Measurements from ENCODE around the gene NUCKS1. TPM values are rescaled to one million over a fixed set of nuclear protein-coding genes. Genes with fewer than 3 reads are reported as not detected.
"Not testable (repeated sequence)": the region's sequence is repeated elsewhere in the genome, so short reads cannot be mapped to it uniquely, and the experiment has no call there.

The NUCKS1 gene
- total RNA-seq, 4 donors from 2014 or later, result 48.7 to 73.0 (median 60.3) TPM

DNA sequence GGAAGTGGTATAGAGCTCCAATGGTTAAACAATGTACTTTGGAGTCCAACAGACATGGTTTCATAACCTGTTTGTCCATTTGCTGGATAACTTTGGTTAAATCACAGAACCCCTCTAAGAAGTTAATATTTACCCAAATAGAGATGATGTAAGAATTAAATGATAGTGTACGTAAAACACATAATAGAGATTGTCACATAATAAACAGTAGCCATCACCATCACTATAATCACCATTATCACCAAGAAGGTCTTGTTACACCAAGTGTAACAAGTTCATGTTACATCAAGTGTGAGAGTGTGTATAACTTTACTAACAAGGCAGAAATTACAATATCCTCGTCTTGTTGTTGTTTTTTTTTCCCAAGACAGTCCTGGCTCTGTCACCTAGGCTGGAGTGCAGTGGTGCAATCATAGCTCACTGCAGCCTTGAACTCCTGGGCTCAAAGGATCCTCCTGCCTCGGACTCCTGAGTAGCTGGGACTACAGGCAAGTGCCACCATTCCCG, 23.3 kb downstream of the NUCKS1 start:
- no peak for DNase-seq (ENCODE audit: low spot score in 2 of 2)
- H3K27me3 ChIP-seq, result no peaks in the 10 kb centered on the region
- H3K27ac ChIP-seq, result no peak overlapping the region
- H3K4me1 ChIP-seq, result no peaks in the 10 kb centered on the region
- no peaks in the 10 kb centered on the region for H3K9me3 ChIP-seq
- TF ChIP-seq, protein P1, sequence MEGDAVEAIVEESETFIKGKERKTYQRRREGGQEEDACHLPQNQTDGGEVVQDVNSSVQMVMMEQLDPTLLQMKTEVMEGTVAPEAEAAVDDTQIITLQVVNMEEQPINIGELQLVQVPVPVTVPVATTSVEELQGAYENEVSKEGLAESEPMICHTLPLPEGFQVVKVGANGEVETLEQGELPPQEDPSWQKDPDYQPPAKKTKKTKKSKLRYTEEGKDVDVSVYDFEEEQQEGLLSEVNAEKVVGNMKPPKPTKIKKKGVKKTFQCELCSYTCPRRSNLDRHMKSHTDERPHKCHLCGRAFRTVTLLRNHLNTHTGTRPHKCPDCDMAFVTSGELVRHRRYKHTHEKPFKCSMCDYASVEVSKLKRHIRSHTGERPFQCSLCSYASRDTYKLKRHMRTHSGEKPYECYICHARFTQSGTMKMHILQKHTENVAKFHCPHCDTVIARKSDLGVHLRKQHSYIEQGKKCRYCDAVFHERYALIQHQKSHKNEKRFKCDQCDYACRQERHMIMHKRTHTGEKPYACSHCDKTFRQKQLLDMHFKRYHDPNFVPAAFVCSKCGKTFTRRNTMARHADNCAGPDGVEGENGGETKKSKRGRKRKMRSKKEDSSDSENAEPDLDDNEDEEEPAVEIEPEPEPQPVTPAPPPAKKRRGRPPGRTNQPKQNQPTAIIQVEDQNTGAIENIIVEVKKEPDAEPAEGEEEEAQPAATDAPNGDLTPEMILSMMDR (IDR thresholded peaks at IDR 0.05), result no peak
- TF ChIP-seq POLR2AphosphoS5 (IDR thresholded peaks at IDR 0.05) (no peak), EP300 (IDR thresholded peaks at IDR 0.05) (no peak), POLR2A (IDR thresholded peaks at IDR 0.05) (no peak)
- no peak overlapping the region for H3K4me3 ChIP-seq
- WGBS, result 86% methylated on average over 4 of the region's 4 CpGs
- H3K36me3 ChIP-seq, result peaks cover 58% of the 10 kb centered on the region

DNA sequence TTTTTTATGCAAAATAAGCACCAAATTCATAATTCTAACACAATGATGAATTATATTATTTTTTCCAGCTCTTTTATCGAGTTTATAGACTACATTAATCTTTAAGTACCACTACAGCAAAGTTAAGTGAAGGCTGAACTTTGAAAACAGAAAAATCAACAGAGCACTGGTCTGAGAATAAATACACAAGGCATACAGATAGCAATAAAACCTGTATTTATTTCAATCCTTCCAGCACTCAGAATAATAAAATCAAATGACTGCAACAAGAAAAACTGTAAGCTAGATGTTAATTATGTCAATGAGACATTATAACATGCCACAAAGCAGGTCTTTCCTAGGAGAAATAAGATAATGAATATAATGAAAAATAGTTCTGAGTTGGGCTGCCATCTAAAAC, 24.5 kb downstream of the NUCKS1 start:
- Histone ChIP-seq H3K36me3 (peaks cover 66% of the 10 kb centered on the region), H3K27ac (no peak overlapping the region), H3K27me3 (no peaks in the 10 kb centered on the region), H3K4me3 (no peak overlapping the region), H3K4me1 (no peaks in the 10 kb centered on the region), H3K9me3 (no peaks in the 10 kb centered on the region)
- DNase-seq (ENCODE audit: low spot score in 2 of 2), result no peak
- TF ChIP-seq EP300 (IDR thresholded peaks at IDR 0.05) (no peak), POLR2AphosphoS5 (IDR thresholded peaks at IDR 0.05) (no peak), POLR2A (IDR thresholded peaks at IDR 0.05) (no peak)
- TF ChIP-seq, protein P1 (IDR thresholded peaks at IDR 0.05), result no peak
- 95% methylated on average over 1 of the region's 1 CpG for WGBS

DNA sequence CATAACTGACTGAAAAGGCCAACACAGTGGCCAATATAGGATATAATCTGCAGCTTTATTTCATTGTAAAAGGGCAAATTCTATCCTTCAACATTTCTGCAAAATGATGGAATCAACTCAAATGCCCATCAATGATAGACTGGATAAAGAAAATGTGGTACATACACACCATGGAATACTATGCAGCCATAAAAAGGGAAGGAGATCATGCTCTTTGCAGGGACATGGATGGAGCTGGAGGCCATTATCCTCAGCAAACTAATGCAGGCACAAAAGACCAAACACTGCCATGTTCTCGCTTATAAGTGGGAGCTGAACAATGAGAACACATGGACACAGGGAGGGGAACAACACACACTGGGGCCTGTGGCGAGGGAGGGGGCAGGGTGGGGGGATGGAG, 29.2 kb downstream of the NUCKS1 start:
- peaks cover 84% of the 10 kb centered on the region for H3K36me3 ChIP-seq
- not testable (repeated sequence) for H3K4me3 ChIP-seq; H3K9me3 ChIP-seq; DNase-seq (ENCODE audit: low spot score in 2 of 2); H3K27ac ChIP-seq; H3K4me1 ChIP-seq; H3K27me3 ChIP-seq
- 48% methylated on average over 2 of the region's 2 CpGs for WGBS

DNA sequence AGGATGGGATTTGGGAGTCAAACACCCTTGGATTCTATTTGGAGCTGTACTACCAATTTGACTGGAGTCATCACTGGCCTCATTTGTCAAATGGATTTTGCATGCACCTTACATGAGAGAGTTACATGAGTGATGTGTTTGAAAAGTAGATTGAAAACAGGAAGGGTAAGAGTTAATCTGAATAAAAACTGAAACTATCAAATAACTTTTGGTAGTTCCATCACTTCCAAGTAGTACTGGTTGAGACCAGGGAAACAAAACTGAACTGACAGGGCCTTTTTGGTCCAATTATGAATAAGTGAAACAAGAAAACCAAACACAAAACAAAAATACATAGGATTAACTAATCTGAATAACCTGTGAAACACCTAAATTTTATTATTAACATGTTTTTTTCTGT, 30.2 kb downstream of the NUCKS1 start:
- no peaks in the 10 kb centered on the region for H3K9me3 ChIP-seq
- no peaks in the 10 kb centered on the region for H3K27me3 ChIP-seq
- H3K4me1 ChIP-seq, result no peaks in the 10 kb centered on the region
- no peak for DNase-seq (ENCODE audit: low spot score in 2 of 2)
- H3K4me3 ChIP-seq, result no peak overlapping the region
- TF ChIP-seq EP300 (IDR thresholded peaks at IDR 0.05) (no peak), POLR2A (IDR thresholded peaks at IDR 0.05) (no peak)
- TF ChIP-seq, protein P1 (IDR thresholded peaks at IDR 0.05), result no peak
- peaks cover 88% of the 10 kb centered on the region for H3K36me3 ChIP-seq
- no peak overlapping the region for H3K27ac ChIP-seq

DNA sequence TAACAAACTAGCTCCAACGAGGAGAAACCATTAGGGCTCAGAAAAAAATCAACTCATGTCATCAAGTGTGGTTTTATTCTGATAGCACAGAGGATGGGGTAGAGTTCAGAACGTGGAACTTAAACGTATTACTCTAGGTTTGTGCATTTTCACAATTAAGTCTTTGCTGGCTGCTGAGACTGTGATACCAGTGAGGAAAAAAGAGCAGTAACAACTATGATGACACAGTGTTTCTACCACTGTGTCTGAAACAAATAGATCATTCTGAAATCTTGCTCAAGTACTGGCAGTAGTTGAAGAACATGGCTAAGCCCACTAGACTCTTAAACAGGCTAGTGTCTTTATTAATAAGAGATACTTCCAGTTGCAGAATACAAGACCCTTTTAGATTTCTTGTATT, 31.0 kb downstream of the NUCKS1 start:
- Histone ChIP-seq H3K27me3 (no peaks in the 10 kb centered on the region), H3K27ac (no peak overlapping the region), H3K4me1 (peaks cover 5% of the 10 kb centered on the region), H3K36me3 (peaks cover 83% of the 10 kb centered on the region), H3K4me3 (no peak overlapping the region), H3K9me3 (no peaks in the 10 kb centered on the region)
- WGBS, result 73% methylated on average over 3 of the region's 3 CpGs
- TF ChIP-seq POLR2AphosphoS5 (IDR thresholded peaks at IDR 0.05), result no peak
- TF ChIP-seq, protein P1 (IDR thresholded peaks at IDR 0.05), result no peak
- no peak for TF ChIP-seq POLR2A (IDR thresholded peaks at IDR 0.05)
- no peak for TF ChIP-seq EP300 (IDR thresholded peaks at IDR 0.05)
- no peak for DNase-seq (ENCODE audit: low spot score in 2 of 2)
